IMR-90 (cell line): Measurements from ENCODE around the gene PCDHGA5. TPM values are rescaled to one million over a fixed set of nuclear protein-coding genes. Genes with fewer than 3 reads are reported as not detected.
A peak's percentile ranks its signal among the peaks of the same experiment; 100 is the strongest.

ENCODE experiments used
- ATAC-seq: fragments of 200-7000 bp; cut with Tn5 transposase; 2 replicates; pipeline ENCODE4 v1.9.1; 2020; ENCODE audit warnings: low read depth, mild to moderate bottlenecking, moderate library complexity
- BruUV-seq: library from RNA; stranded (reverse); fragments of 400-500 nt; replicated peaks from 2 replicates; lab custom pipeline; 2021; lab: Mats Ljungman, UMichigan
- CTCF ChIA-PET: fragments of 300-600 bp; formaldehyde crosslinking; extraction: SDS; loops from one replicate; lab custom pipeline; 2021; ENCODE audit warnings: antibody characterized with exemption; lab: Yijun Ruan, JAX
- POLR2A ChIA-PET: fragments of 300-600 bp; sonication (Branson Sonifier 250); formaldehyde crosslinking; loops from one replicate; lab custom pipeline; 2022; ENCODE audit warnings: antibody characterized with exemption; ENCODE audit not compliant: unreplicated experiment; lab: Charles Lee
- DNase-seq: peaks from one replicate; pipeline ENCODE4 v3.0.0; 2013
- H2AFZ ChIP-seq: replicated peaks from 2 replicates; pipeline ENCODE3; 2013; ENCODE audit warnings: low read length, mild to moderate bottlenecking; ENCODE audit not compliant: poor library complexity
- H2AK5ac ChIP-seq: 2 replicates; pipeline ENCODE4 v1.6.1; 2013; ENCODE audit warnings: low read depth, low read length, inconsistent platforms
- H2AK9ac ChIP-seq: replicated peaks from 2 replicates; pipeline ENCODE3; 2013; ENCODE audit warnings: mild to moderate bottlenecking, low read depth, low read length, moderate library complexity; ENCODE audit not compliant: poor library complexity
- H2BK120ac ChIP-seq: 2 replicates; pipeline ENCODE4 v1.6.1; 2013; ENCODE audit warnings: low read depth, low read length, inconsistent platforms
- H2BK15ac ChIP-seq: 3 replicates; pipeline ENCODE4 v1.6.1; 2013; ENCODE audit warnings: low read depth, low read length, inconsistent platforms
- H2BK20ac ChIP-seq: 2 replicates; pipeline ENCODE4 v1.6.1; 2013; ENCODE audit warnings: low read depth, mild to moderate bottlenecking, inconsistent platforms, low read length, moderate library complexity
- H2BK5ac ChIP-seq: 2 replicates; pipeline ENCODE4 v1.6.1; 2013; ENCODE audit warnings: mild to moderate bottlenecking, low read depth, low read length, inconsistent platforms; ENCODE audit not compliant: poor library complexity, severe bottlenecking
- H3K14ac ChIP-seq: replicated peaks from 2 replicates; pipeline ENCODE4 v1.6.1; 2013; ENCODE audit warnings: low read depth, low read length, inconsistent platforms
- H3K18ac ChIP-seq: 2 replicates; pipeline ENCODE4 v1.6.1; 2013; ENCODE audit warnings: low read depth, low read length, control low read depth
- H3K23ac ChIP-seq: 2 replicates; pipeline ENCODE4 v1.6.1; 2013; ENCODE audit warnings: low read depth, low read length, inconsistent platforms
- H3K27ac ChIP-seq: 2 replicates; pipeline ENCODE4 v1.5.1; 2013; ENCODE audit warnings: mild to moderate bottlenecking, control low read depth, low read length; ENCODE audit not compliant: insufficient read depth
- H3K27me3 ChIP-seq: 2 replicates; pipeline ENCODE4 v1.6.1; 2013; ENCODE audit warnings: low read length; ENCODE audit not compliant: control insufficient read depth, insufficient read depth
- H3K36me3 ChIP-seq: 2 replicates; pipeline ENCODE4 v1.6.1; 2013; ENCODE audit warnings: low read length, mixed read lengths; ENCODE audit not compliant: control insufficient read depth, insufficient read depth
- H3K4ac ChIP-seq: 2 replicates; pipeline ENCODE4 v1.6.1; 2013; ENCODE audit warnings: low read depth, low read length, inconsistent platforms
- H3K4me1 ChIP-seq: 2 replicates; pipeline ENCODE4 v1.6.1; 2013; ENCODE audit warnings: low read length, mixed read lengths; ENCODE audit not compliant: control insufficient read depth, insufficient read depth
- H3K4me2 ChIP-seq: 2 replicates; pipeline ENCODE4 v1.6.1; 2013; ENCODE audit warnings: low read depth, mild to moderate bottlenecking, control low read depth, low read length, moderate library complexity
- H3K4me3 ChIP-seq: 2 replicates; pipeline ENCODE4 v1.5.1; 2013; ENCODE audit warnings: low read depth, mild to moderate bottlenecking, control low read depth, low read length, moderate library complexity; ENCODE audit not compliant: insufficient read depth
- H3K56ac ChIP-seq: 2 replicates; pipeline ENCODE4 v1.6.1; 2013; ENCODE audit warnings: low read length, inconsistent platforms; ENCODE audit not compliant: insufficient read depth; ENCODE audit errors: extremely low read depth
- H3K79me1 ChIP-seq, 2 experiments: 2 replicates each; pipeline ENCODE4 v1.6.1; 2013; ENCODE audit warnings: low read length in 2 of 2, inconsistent platforms in 1 of 2, low read depth in 1 of 2
- H3K9ac ChIP-seq: 2 replicates; pipeline ENCODE4 v1.6.1; 2013; ENCODE audit warnings: low read depth, low read length, control low read depth
- H3K9me1 ChIP-seq: 2 replicates; pipeline ENCODE4 v1.6.1; 2013; ENCODE audit warnings: low read length, inconsistent platforms; ENCODE audit not compliant: insufficient read depth
- H3K9me3 ChIP-seq: 2 replicates; pipeline ENCODE4 v1.6.1; 2013; ENCODE audit warnings: low read length; ENCODE audit not compliant: control insufficient read depth, insufficient read depth
- H4K20me1 ChIP-seq: 2 replicates; pipeline ENCODE4 v1.6.1; 2013; ENCODE audit warnings: low read length, inconsistent platforms; ENCODE audit not compliant: insufficient read depth
- H4K5ac ChIP-seq: 2 replicates; pipeline ENCODE4 v1.6.1; 2013; ENCODE audit warnings: mild to moderate bottlenecking, low read depth, low read length, control low read depth
- H4K8ac ChIP-seq, 2 experiments: 2 replicates each; pipeline ENCODE4 v1.6.1; 2013; ENCODE audit warnings: low read depth in 2 of 2, low read length in 2 of 2, control low read depth in 1 of 2, inconsistent platforms in 1 of 2
- H4K91ac ChIP-seq: 2 replicates; pipeline ENCODE4 v1.6.1; 2013; ENCODE audit warnings: low read depth, low read length, inconsistent platforms; ENCODE audit not compliant: insufficient read depth
- BHLHE40 ChIP-seq: fragments of 150-350 bp; IDR thresholded peaks from 2 replicates; pipeline ENCODE4 v1.6.1; 2016; ENCODE audit warnings: mild to moderate bottlenecking, low read depth, low read length
- CHD1 ChIP-seq: IDR thresholded peaks from 2 replicates; pipeline ENCODE4 v1.6.1; 2012; ENCODE audit warnings: low read depth, low read length, improper control_type of control experiment
- CTCF ChIP-seq: conservative IDR thresholded peaks from 2 replicates; pipeline ENCODE4 v1.5.1; 2012; ENCODE audit warnings: mild to moderate bottlenecking, low read depth, low read length, improper control_type of control experiment
- ELK1 ChIP-seq: fragments of 150-350 bp; IDR thresholded peaks from 2 replicates; pipeline ENCODE4 v1.6.1; 2016; ENCODE audit warnings: low read depth, mild to moderate bottlenecking, low read length, moderate library complexity, borderline replicate concordance
- FOS ChIP-seq: fragments of 150-350 bp; IDR thresholded peaks from 2 replicates; pipeline ENCODE4 v1.6.1; 2016; ENCODE audit warnings: low read depth, low read length
- MAZ ChIP-seq: IDR thresholded peaks from 2 replicates; pipeline ENCODE4 v1.6.1; 2012; ENCODE audit warnings: low read depth, mild to moderate bottlenecking, low read length, improper control_type of control experiment, moderate library complexity, borderline replicate concordance
- POLR2A ChIP-seq: IDR thresholded peaks from 2 replicates; pipeline ENCODE4 v1.6.1; 2012; ENCODE audit warnings: mild to moderate bottlenecking, low read depth, low read length
- RCOR1 ChIP-seq: IDR thresholded peaks from 2 replicates; pipeline ENCODE4 v1.6.1; 2012; ENCODE audit warnings: mild to moderate bottlenecking, low read length, improper control_type of control experiment; ENCODE audit not compliant: insufficient replicate concordance
- RFX5 ChIP-seq: IDR thresholded peaks from 2 replicates; pipeline ENCODE4 v1.8.0; 2012; ENCODE audit warnings: low read depth, mild to moderate bottlenecking, low read length, moderate library complexity
- SMC3 ChIP-seq: fragments of 150-350 bp; IDR thresholded peaks from 2 replicates; pipeline ENCODE4 v1.6.1; 2016; ENCODE audit warnings: low read depth, mild to moderate bottlenecking, antibody characterized with exemption, low read length, moderate library complexity
- USF2 ChIP-seq: fragments of 150-350 bp; IDR thresholded peaks from 2 replicates; pipeline ENCODE4 v1.6.1; 2017; ENCODE audit warnings: mild to moderate bottlenecking, antibody characterized with exemption, low read length, low read depth
- WGBS, 2 experiments: methylation state at CpG; one replicate each; pipeline versions ENCODE4 v1.1.5 to v1.1.7; 2013; ENCODE audit warnings: missing lambda C conversion rate in 2 of 2; ENCODE audit not compliant: insufficient read length in 1 of 2; ENCODE audit errors: extremely low coverage in 2 of 2; 5-methylcytosine and 5-hydroxymethylcytosine counted together
- dilution Hi-C: fragments of 300-500 bp; cut with HindIII; formaldehyde crosslinking; loops from one replicate; pipeline ENCODE4 v1.14.3; 2018; ENCODE audit warnings: low sequenced_read_pairs; ENCODE audit not compliant: unreplicated experiment
- in situ Hi-C: fragments of 300-500 bp; cut with MboI; formaldehyde crosslinking; loops from 3 replicates; pipeline ENCODE4 v1.14.3; 2019; ENCODE audit warnings: low sequenced_read_pairs, inconsistent platforms, mixed read lengths
- intact Hi-C: fragments of 100-400 bp; cut with micrococcal nuclease; formaldehyde crosslinking; loops from 2 replicates; pipeline ENCODE4 v1.10.0; 2022
- polyA plus RNA-seq, 3 experiments: library from polyadenylated mRNA; depleted of rRNA; stranded (reverse); fragments of >200 nt; gene quantifications; 2 replicates each; pipeline ENCODE4 v1.2.3, GENCODE V29; 2012; ENCODE audit warnings: low replicate concordance in 1 of 3
- total RNA-seq: library from RNA; depleted of rRNA; stranded (reverse); fragments of >200 nt; gene quantifications from 2 replicates; pipeline ENCODE4 v1.2.3, GENCODE V29; 2012

The PCDHGA5 gene
- total and polyA plus RNA-seq, 2 of the 4 experiments (the other 2 are of a cell fraction) = 1.3 to 2.0 TPM

- Histone ChIP-seq H3K79me1 (no peaks in the 10 kb centered on the region), H3K23ac (no peak overlapping the region), H2BK20ac (no peak overlapping the region), H3K4ac (no peak overlapping the region), H3K14ac (no peak overlapping the region), H3K27ac (no peak overlapping the region), H2AFZ (peak overlapping the region; percentile 3), H3K4me3 (no peak overlapping the region), H2BK120ac (no peak overlapping the region), H2AK9ac (no peak overlapping the region), H3K36me3 (peaks cover 23% of the 10 kb centered on the region), H3K9ac (no peak overlapping the region), H4K20me1 (no peaks in the 10 kb centered on the region), H3K9me1 (no peaks in the 10 kb centered on the region), H3K4me1 (no peaks in the 10 kb centered on the region), H2BK5ac (no peak overlapping the region), H3K56ac (no peak overlapping the region), H4K5ac (no peak overlapping the region), H4K91ac (no peak overlapping the region), H3K4me2 (0 out of 2 replicates have a peak overlapping the region, but pooled peaks have one; percentile 8), H2AK5ac (no peak overlapping the region), H4K8ac (no peak overlapping the region), H2BK15ac (no peak overlapping the region), H3K18ac (no peak overlapping the region), H3K9me3 (peaks cover 61% of the 10 kb centered on the region), H3K27me3 (no peaks in the 10 kb centered on the region)
- CTCF ChIA-PET = interaction anchor here (0.8 to 1.3 kb wide), 3 partner anchors 16 to 186 kb away, joined by 3 to 7 read pairs (median 4); no protein-coding TSS in a partner anchor
- no peak for TF ChIP-seq ELK1
- no peak for TF ChIP-seq CTCF
- no peak for TF ChIP-seq FOS
- TF ChIP-seq RCOR1 = no peak
- TF ChIP-seq SMC3 = no peak
- TF ChIP-seq BHLHE40 = no peak
- TF ChIP-seq MAZ = no peak
- TF ChIP-seq CHD1 = no peak
- no peak for TF ChIP-seq RFX5
- TF ChIP-seq POLR2A = no peak
- TF ChIP-seq USF2 = no peak
- POLR2A ChIA-PET = no interaction called here
- 60% methylated on average over 8 of the region's 14 CpGs; no CpG with 5 or more reads in 1 of the 2 experiments for WGBS, 2 experiments
- dilution Hi-C loops = no loop called here
- in situ Hi-C loops = no loop called here
- BruUV-seq = no TSS peak
- intact Hi-C loops = no loop called here
- no peak for DNase-seq
- no peak for ATAC-seq
These were observed 10.7 kb downstream of the PCDHGA5 start for GRCh38 chr5:141374627-141375026.
